Hepatocyte (in vitro differentiated cells): ENCODE data around the gene CCDC28B. TPM values are rescaled to one million over a fixed set of nuclear protein-coding genes. Genes with fewer than 3 reads are reported as not detected.
A peak's percentile ranks its signal among the peaks of the same experiment; 100 is the strongest.

Experiments used
- DNase-seq: peaks from one replicate; pipeline ENCODE4 v3.0.0-alpha.2; 2016; ENCODE audit warnings: low spot score
- H2AFZ ChIP-seq: fragments of 200-600 bp; sonication (generic); 2 replicates; pipeline ENCODE4 v1.6.0; 2016; ENCODE audit warnings: antibody characterized with exemption, mild to moderate bottlenecking
- H3K27ac ChIP-seq: fragments of 200-600 bp; sonication (generic); 2 replicates; pipeline ENCODE4 v1.5.1; 2016; ENCODE audit warnings: mild to moderate bottlenecking
- H3K27me3 ChIP-seq: fragments of 200-600 bp; sonication (generic); 2 replicates; pipeline ENCODE4 v1.6.1; 2016
- H3K36me3 ChIP-seq: fragments of 200-600 bp; sonication (generic); replicated peaks from 2 replicates; pipeline ENCODE4 v1.5.1; 2016; ENCODE audit warnings: low read depth; ENCODE audit not compliant: insufficient read depth
- H3K4me1 ChIP-seq: fragments of 200-600 bp; sonication (generic); 2 replicates; pipeline ENCODE4 v1.5.1; 2016; ENCODE audit warnings: mild to moderate bottlenecking, moderate library complexity; ENCODE audit not compliant: insufficient read depth
- H3K4me2 ChIP-seq: fragments of 200-600 bp; sonication (generic); 2 replicates; pipeline ENCODE4 v1.6.0; 2016
- H3K4me3 ChIP-seq: fragments of 200-600 bp; sonication (generic); 2 replicates; pipeline ENCODE4 v1.5.1; 2016; ENCODE audit warnings: mild to moderate bottlenecking
- H3K79me2 ChIP-seq: fragments of 200-600 bp; sonication (generic); 2 replicates; pipeline ENCODE4 v1.6.0; 2017; ENCODE audit warnings: mild to moderate bottlenecking
- H3K9me2 ChIP-seq: fragments of 200-600 bp; sonication (generic); replicated peaks from 2 replicates; pipeline ENCODE4 v1.6.0; 2017; ENCODE audit warnings: mild to moderate bottlenecking; ENCODE audit not compliant: insufficient read depth
- H3K9me3 ChIP-seq: fragments of 200-600 bp; sonication (generic); 2 replicates; pipeline ENCODE4 v1.5.1; 2016; ENCODE audit warnings: low read depth, mild to moderate bottlenecking
- H4K20me1 ChIP-seq: fragments of 200-600 bp; sonication (generic); 2 replicates; pipeline ENCODE4 v1.6.0; 2016; ENCODE audit warnings: mild to moderate bottlenecking; ENCODE audit not compliant: insufficient read depth, poor library complexity, severe bottlenecking
- CTCF ChIP-seq: fragments of 200-600 bp; sonication (generic); IDR thresholded peaks from 2 replicates; pipeline ENCODE4 v1.5.1; 2016; ENCODE audit warnings: antibody characterized with exemption, mild to moderate bottlenecking; ENCODE audit not compliant: poor library complexity
- EZH2 ChIP-seq: fragments of 200-600 bp; sonication (generic); IDR thresholded peaks from 2 replicates; pipeline ENCODE4 v1.6.1; 2016; ENCODE audit warnings: antibody characterized with exemption, mild to moderate bottlenecking, borderline replicate concordance
- EZH2phosphoT487 ChIP-seq: fragments of 200-600 bp; sonication (generic); IDR thresholded peaks from one replicate; pipeline ENCODE4 v1.6.1; 2018; ENCODE audit warnings: antibody characterized with exemption, mild to moderate bottlenecking, low read depth, moderate library complexity; ENCODE audit not compliant: unreplicated experiment, severe bottlenecking
- WGBS: methylation state at CpG from one replicate; pipeline ENCODE4 v1.1.6; 2016; ENCODE audit warnings: low lambda C conversion rate; ENCODE audit errors: missing lambda C conversion rate; 5-methylcytosine and 5-hydroxymethylcytosine counted together
- polyA plus RNA-seq: library from polyadenylated mRNA; unstranded; fragments of >200 nt; fragmentation: Nextera tagmentation; extraction: Ambion mirVana; gene quantifications from 2 replicates; pipeline ENCODE4 v1.2.1, GENCODE V29; 2016
- total RNA-seq: library from RNA; depleted of rRNA; stranded (reverse); fragments of >200 nt; gene quantifications from 2 replicates; pipeline ENCODE4 v1.2.3, GENCODE V29; 2014

Gene CCDC28B
- total and polyA plus RNA-seq, 2 experiments from 2014 or later, result 15.8 to 29.5 TPM

DNA sequence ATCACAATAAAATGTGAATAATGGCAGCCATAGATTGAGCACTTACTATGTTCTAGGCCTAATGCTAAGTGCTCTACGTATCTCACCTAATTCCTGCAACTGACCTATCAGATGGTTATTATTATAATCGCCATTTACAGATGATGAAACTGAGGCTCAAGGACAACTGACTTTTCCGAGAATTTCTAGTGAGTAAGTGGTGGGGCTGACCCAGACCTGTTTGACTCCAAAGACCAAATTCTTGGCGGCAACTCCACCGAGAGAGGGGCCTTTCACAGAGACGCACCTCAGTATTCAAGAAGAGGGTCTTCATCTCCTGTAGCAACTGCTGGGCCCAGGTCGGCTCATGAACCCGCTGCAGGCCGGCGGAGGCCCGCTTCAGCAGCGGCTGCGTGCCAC, 21.2 kb downstream of the CCDC28B start:
- no peak for DNase-seq

DNA sequence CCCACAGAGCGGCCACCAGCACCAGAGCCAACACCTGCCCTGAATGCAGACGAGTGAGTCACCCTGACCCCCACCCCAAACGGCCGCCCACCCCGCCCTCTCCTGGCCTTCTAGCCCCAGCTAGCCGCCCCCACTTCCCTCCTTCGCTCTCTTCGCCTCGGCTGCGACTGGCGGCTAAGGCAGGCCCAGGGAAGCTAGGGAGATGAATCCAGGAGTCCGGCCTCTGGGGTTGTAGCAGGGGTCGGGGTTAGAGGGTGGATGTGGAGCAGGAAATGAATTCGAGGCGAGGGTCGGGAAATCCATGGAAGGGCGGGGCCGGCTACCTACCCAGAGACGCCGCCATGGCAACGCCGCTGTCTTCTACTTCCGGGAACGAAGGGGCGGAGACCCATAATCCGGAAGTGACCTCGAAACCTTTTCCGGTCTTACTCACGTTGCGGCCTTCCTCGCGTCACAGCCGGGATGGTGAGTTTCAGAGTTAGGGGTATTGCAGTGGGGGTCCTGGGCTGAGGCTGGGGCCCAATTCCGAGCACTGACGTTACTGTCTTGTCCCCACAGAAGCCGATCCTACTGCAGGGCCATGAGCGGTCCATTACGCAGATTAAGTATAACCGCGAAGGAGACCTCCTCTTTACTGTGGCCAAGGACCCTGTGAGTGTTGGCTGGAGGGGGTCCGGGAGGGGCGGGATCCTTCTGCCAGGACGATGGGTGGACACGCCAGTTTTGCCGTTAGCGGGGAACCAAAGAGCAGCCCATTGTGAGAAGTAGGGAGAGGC, 21.8 kb downstream of the CCDC28B start, which contains the start of the genes EIF3I and TMEM234:
Gene EIF3I, plus strand, starts transcription at position 428 of the 776 bp plus-strand sequence. Its CDS starts 35 bp downstream, at position 463.
Gene TMEM234, minus strand, starts transcription at position 374 of the 776 bp plus-strand sequence. Its CDS starts 31 bp downstream, at position 343.
- DNase-seq, result peak; percentile 96
- H3K36me3 ChIP-seq, result no peaks in the 10 kb centered on the region
- H2AFZ ChIP-seq, result peak within 1 kb of the TSS; percentile 88
- no peak for TF ChIP-seq EZH2phosphoT487
- H4K20me1 ChIP-seq, result no peaks in the 10 kb centered on the region
- peak within 1 kb of the TSS; percentile 97 for H3K27ac ChIP-seq
- no peaks in the 10 kb centered on the region for H3K9me2 ChIP-seq
- peak within 1 kb of the TSS; percentile 65 for H3K4me3 ChIP-seq
- peaks cover 24% of the 10 kb centered on the region for H3K4me1 ChIP-seq
- H3K9me3 ChIP-seq, result no peaks in the 10 kb centered on the region
- H3K79me2 ChIP-seq, result peaks cover 44% of the 10 kb centered on the region
- no peaks in the 10 kb centered on the region for H3K27me3 ChIP-seq
- peak within 1 kb of the TSS; percentile 94 for H3K4me2 ChIP-seq
- WGBS, result 2% methylated on average over 45 of the region's 46 CpGs

More for the DNA sequence above, 21.2 kb downstream of the CCDC28B start:
- Histone ChIP-seq H3K79me2 (peaks cover 44% of the 10 kb centered on the region), H3K36me3 (no peaks in the 10 kb centered on the region), H3K9me2 (no peaks in the 10 kb centered on the region), H3K4me2 (peak overlapping the region; percentile 94), H3K4me1 (peaks cover 24% of the 10 kb centered on the region), H3K9me3 (no peaks in the 10 kb centered on the region), H4K20me1 (no peaks in the 10 kb centered on the region), H3K4me3 (peak overlapping the region; percentile 65), H3K27me3 (no peaks in the 10 kb centered on the region), H2AFZ (peak overlapping the region; percentile 79), H3K27ac (peak overlapping the region; percentile 97)
- 9% methylated on average over 13 of the region's 13 CpGs for WGBS
- no peak for TF ChIP-seq CTCF
- TF ChIP-seq EZH2phosphoT487, result no peak
- TF ChIP-seq EZH2, result no peak

GRCh38 chr1:32223683-32224082, 23.3 kb downstream of the CCDC28B start:
- 91% methylated on average over 3 of the region's 3 CpGs for WGBS
- Histone ChIP-seq H3K36me3 (no peaks in the 10 kb centered on the region), H3K79me2 (peaks cover 44% of the 10 kb centered on the region), H3K9me2 (no peaks in the 10 kb centered on the region), H4K20me1 (no peaks in the 10 kb centered on the region), H2AFZ (no peak overlapping the region), H3K4me3 (no peak overlapping the region), H3K9me3 (no peaks in the 10 kb centered on the region), H3K27me3 (no peaks in the 10 kb centered on the region), H3K27ac (peak overlapping the region; percentile 97), H3K4me2 (peak overlapping the region; percentile 94), H3K4me1 (peaks cover 24% of the 10 kb centered on the region)
- TF ChIP-seq CTCF (no peak), EZH2phosphoT487 (no peak), EZH2 (no peak)
- no peak for DNase-seq

- Histone ChIP-seq H3K4me1 (peaks cover 24% of the 10 kb centered on the region), H3K4me2 (no peak overlapping the region), H2AFZ (no peak overlapping the region), H4K20me1 (no peaks in the 10 kb centered on the region), H3K36me3 (no peaks in the 10 kb centered on the region), H3K27me3 (no peaks in the 10 kb centered on the region), H3K4me3 (no peak overlapping the region), H3K27ac (peak overlapping the region; percentile 97), H3K9me2 (no peaks in the 10 kb centered on the region), H3K9me3 (no peaks in the 10 kb centered on the region), H3K79me2 (peaks cover 44% of the 10 kb centered on the region)
- 96% methylated on average over 4 of the region's 4 CpGs for whole genome bisulfite sequencing
- TF ChIP-seq EZH2phosphoT487 (no peak), CTCF (no peak), EZH2 (no peak)
- DNase-seq, result no peak
Measured at GRCh38 chr1:32224285-32224684, 23.9 kb downstream of the CCDC28B start.
